Measurements from ENCODE around the gene TMEM108. TPM values are rescaled to one million over a fixed set of nuclear protein-coding genes. Genes with fewer than 3 reads are reported as not detected.

Gene TMEM108
- total and polyA plus RNA-seq, 8 donors, result 0.37 to 2.1 (median 0.84) TPM; not detected in 2

- intact Hi-C loops (cut with DNase I; ENCODE audit: low total_unique reads), result loop anchor here (10.0 kb wide), 1 partner anchor 704 kb away; the partner anchor contains the start of gene NPHP3
- H3K4me3 ChIP-seq, result no peak overlapping the region
- no peak for DNase-seq
- no peaks in the 10 kb centered on the region for H3K36me3 ChIP-seq
- no peak overlapping the region for H3K27ac ChIP-seq
- H3K27me3 ChIP-seq, result peaks cover 0 to 9% (median 0%) of the 10 kb centered on the region in 3 donors
- 54 to 73% (median 65%) methylated on average over 12 of the region's 12 CpGs for WGBS, 5 donors
- H3K4me1 ChIP-seq, result peaks cover 0 to 4% (median under 1%) of the 10 kb centered on the region in 4 donors
- H3K9me3 ChIP-seq, result no peaks in the 10 kb centered on the region
- TF ChIP-seq EP300 (IDR thresholded peaks at IDR 0.05) (no peak), POLR2A (IDR thresholded peaks at IDR 0.05) (no peak), POLR2AphosphoS5 (IDR thresholded peaks at IDR 0.05) (no peak), CTCF (IDR thresholded peaks at IDR 0.05) (no peak)
These were observed 390.4 kb downstream of the TMEM108 start for GRCh38 chr3:133428552-133428951.

- H3K27me3 ChIP-seq, result peaks cover 0 to 9% (median 0%) of the 10 kb centered on the region in 3 donors
- intact Hi-C loops (cut with DNase I; ENCODE audit: low total_unique reads), result loop anchor here (10.0 kb wide), 1 partner anchor 704 kb away; the partner anchor contains the start of gene NPHP3
- peaks cover 0 to 2% (median 0%) of the 10 kb centered on the region in 4 donors for H3K4me1 ChIP-seq
- H3K9me3 ChIP-seq, result no peaks in the 10 kb centered on the region
- H3K36me3 ChIP-seq, result no peaks in the 10 kb centered on the region
- TF ChIP-seq POLR2AphosphoS5 (IDR thresholded peaks at IDR 0.05), result no peak
- no peak for TF ChIP-seq POLR2A (IDR thresholded peaks at IDR 0.05)
- TF ChIP-seq EP300 (IDR thresholded peaks at IDR 0.05), result no peak
- no peak for TF ChIP-seq CTCF (IDR thresholded peaks at IDR 0.05)
- no peak overlapping the region for H3K27ac ChIP-seq
- H3K4me3 ChIP-seq, result no peak overlapping the region
- DNase-seq, result no peak
These were observed 390.9 kb downstream of the TMEM108 start for GRCh38 chr3:133429063-133429462.

- Histone ChIP-seq H3K36me3 (no peaks in the 10 kb centered on the region), H3K4me3 (no peak overlapping the region), H3K27me3 (no peaks in the 10 kb centered on the region), H3K27ac (no peak overlapping the region), H3K9me3 (no peaks in the 10 kb centered on the region), H3K4me1 (peaks cover 0 to 24% (median 7%) of the 10 kb centered on the region in 4 donors)
- TF ChIP-seq EP300 (IDR thresholded peaks at IDR 0.05) (no peak), CTCF (IDR thresholded peaks at IDR 0.05) (no peak), POLR2A (IDR thresholded peaks at IDR 0.05) (no peak), POLR2AphosphoS5 (IDR thresholded peaks at IDR 0.05) (no peak)
- intact Hi-C loops (cut with DNase I; ENCODE audit: low total_unique reads), result no loop called here
- WGBS, 5 donors, result 83 to 100% (median 96%) methylated on average over 2 of the region's 2 CpGs
- DNase-seq, result no peak
These were observed 401.4 kb downstream of the TMEM108 start for GRCh38 chr3:133439563-133439962.

- Histone ChIP-seq H3K9me3 (no peaks in the 10 kb centered on the region), H3K4me1 (peaks cover 0 to 24% (median 8%) of the 10 kb centered on the region in 4 donors), H3K4me3 (no peak overlapping the region), H3K36me3 (no peaks in the 10 kb centered on the region), H3K27ac (no peak overlapping the region), H3K27me3 (no peaks in the 10 kb centered on the region)
- TF ChIP-seq CTCF (IDR thresholded peaks at IDR 0.05), result no peak
- no peak for TF ChIP-seq POLR2A (IDR thresholded peaks at IDR 0.05)
- TF ChIP-seq POLR2AphosphoS5 (IDR thresholded peaks at IDR 0.05), result no peak
- no peak for TF ChIP-seq EP300 (IDR thresholded peaks at IDR 0.05)
- no peak for DNase-seq
- intact Hi-C loops (cut with DNase I; ENCODE audit: low total_unique reads), result loop anchor here (10.0 kb wide), 1 partner anchor 144 kb away; no protein-coding TSS in a partner anchor
- 77 to 89% (median 86%) methylated on average over 2 of the region's 2 CpGs for WGBS, 5 donors
These were observed 402.5 kb downstream of the TMEM108 start for GRCh38 chr3:133440652-133441051.
